Activated B cell treated with CpG ODN at 0.5 μM for 24 hours (primary cell): ENCODE results near the gene FOLR2. TPM values are rescaled to one million over a fixed set of nuclear protein-coding genes. Genes with fewer than 3 reads are reported as not detected.

Experiments
- ATAC-seq: fragments of 200-7000 bp; cut with Tn5 transposase; one replicate; pipeline ENCODE4 v1.10.0; 2021; ENCODE audit warnings: low read depth, mild to moderate bottlenecking, moderate library complexity
- CTCF ChIA-PET: fragments of 350-600 bp; sonication (Branson Sonifier 250); formaldehyde crosslinking; loops from one replicate; lab custom pipeline; 2021; ENCODE audit warnings: antibody characterized with exemption; lab: Charles Lee
- POLR2A ChIA-PET: fragments of 350-600 bp; sonication (Branson Sonifier 250); formaldehyde crosslinking; loops from one replicate; lab custom pipeline; 2021; ENCODE audit warnings: antibody characterized with exemption; lab: Charles Lee
- DNase-seq: peaks from one replicate; pipeline ENCODE4 v3.0.0; 2022
- H3K27ac Mint-ChIP-seq: one replicate; pipeline ENCODE4 v1.8.0; 2020; ENCODE audit warnings: mixed read lengths
- H3K27me3 Mint-ChIP-seq: one replicate; pipeline ENCODE4 v1.8.0; 2021; ENCODE audit warnings: mixed read lengths
- H3K36me3 Mint-ChIP-seq: one replicate; pipeline ENCODE4 v1.8.0; 2021; ENCODE audit warnings: low read depth, mixed read lengths
- H3K4me1 Mint-ChIP-seq: one replicate; pipeline ENCODE4 v1.8.0; 2021; ENCODE audit warnings: mixed read lengths
- H3K4me3 Mint-ChIP-seq: one replicate; pipeline ENCODE4 v1.8.0; 2020; ENCODE audit warnings: mild to moderate bottlenecking, mixed read lengths
- H3K9me3 Mint-ChIP-seq: one replicate; pipeline ENCODE4 v1.8.0; 2020; ENCODE audit warnings: mixed read lengths
- intact Hi-C: fragments of 100-400 bp; cut with micrococcal nuclease; formaldehyde crosslinking; loops from one replicate; pipeline ENCODE4 v1.15.1; 2024
- total RNA-seq: library from RNA; stranded (reverse); gene quantifications from 2 replicates; pipeline ENCODE4 v1.2.3, GENCODE V29; 2022
- TF ChIP-seq, protein P1 (sequence below): fragments of 200-600 bp; IDR thresholded peaks from one replicate; pipeline ENCODE4 v1.8.0; 2022; ENCODE audit warnings: antibody characterized with exemption, mild to moderate bottlenecking

FOLR2 gene
- total RNA-seq, 1 donor from 2014 or later, result 0.67 TPM

DNA sequence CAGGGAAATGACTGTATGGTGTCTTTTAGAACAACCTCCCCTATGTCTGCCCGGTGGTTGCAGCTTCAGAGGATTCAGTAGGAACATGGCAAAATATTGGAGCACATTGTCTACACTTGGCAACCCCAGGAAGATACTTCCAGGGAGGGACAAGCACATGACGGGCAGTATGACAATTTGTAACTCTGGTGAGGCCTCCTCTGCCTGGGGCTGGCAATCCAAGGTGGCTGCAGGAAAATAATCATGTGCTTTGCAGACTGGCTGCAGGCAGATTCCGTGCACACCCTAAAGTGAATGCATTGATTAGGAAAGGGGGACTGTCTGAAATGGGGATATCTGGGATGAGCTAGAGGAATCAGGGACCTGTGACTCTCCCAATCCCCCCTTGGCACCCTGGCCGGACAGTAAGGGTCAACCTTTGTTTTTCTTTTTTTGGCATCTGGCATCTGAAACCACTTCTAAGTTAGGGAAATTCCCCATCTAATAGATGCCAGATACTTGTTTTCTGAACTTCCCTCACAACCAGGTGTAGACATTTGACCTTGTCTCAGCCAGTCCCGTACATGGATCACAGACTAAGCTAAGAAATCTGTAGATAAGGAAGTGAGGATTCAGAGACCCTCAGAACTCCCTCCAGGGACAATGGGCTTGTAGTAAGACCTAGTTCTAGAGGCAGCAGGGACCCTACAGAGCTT is 37.9 kb downstream of the FOLR2 start:
- no peaks in the 10 kb centered on the region for H3K9me3 Mint-ChIP-seq
- CTCF ChIA-PET, result no interaction called here
- intact Hi-C loops, result no loop called here
- peaks cover 18% of the 10 kb centered on the region for H3K27me3 Mint-ChIP-seq
- H3K4me3 Mint-ChIP-seq, result no peak overlapping the region
- no peak for DNase-seq
- ATAC-seq, result no peak
- no peaks in the 10 kb centered on the region for H3K4me1 Mint-ChIP-seq
- TF ChIP-seq, protein P1, sequence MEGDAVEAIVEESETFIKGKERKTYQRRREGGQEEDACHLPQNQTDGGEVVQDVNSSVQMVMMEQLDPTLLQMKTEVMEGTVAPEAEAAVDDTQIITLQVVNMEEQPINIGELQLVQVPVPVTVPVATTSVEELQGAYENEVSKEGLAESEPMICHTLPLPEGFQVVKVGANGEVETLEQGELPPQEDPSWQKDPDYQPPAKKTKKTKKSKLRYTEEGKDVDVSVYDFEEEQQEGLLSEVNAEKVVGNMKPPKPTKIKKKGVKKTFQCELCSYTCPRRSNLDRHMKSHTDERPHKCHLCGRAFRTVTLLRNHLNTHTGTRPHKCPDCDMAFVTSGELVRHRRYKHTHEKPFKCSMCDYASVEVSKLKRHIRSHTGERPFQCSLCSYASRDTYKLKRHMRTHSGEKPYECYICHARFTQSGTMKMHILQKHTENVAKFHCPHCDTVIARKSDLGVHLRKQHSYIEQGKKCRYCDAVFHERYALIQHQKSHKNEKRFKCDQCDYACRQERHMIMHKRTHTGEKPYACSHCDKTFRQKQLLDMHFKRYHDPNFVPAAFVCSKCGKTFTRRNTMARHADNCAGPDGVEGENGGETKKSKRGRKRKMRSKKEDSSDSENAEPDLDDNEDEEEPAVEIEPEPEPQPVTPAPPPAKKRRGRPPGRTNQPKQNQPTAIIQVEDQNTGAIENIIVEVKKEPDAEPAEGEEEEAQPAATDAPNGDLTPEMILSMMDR, result no peak
- no peak overlapping the region for H3K27ac Mint-ChIP-seq
- H3K36me3 Mint-ChIP-seq, result no peaks in the 10 kb centered on the region
- POLR2A ChIA-PET, result no interaction called here

- ChIA-PET CTCF (no interaction called here), POLR2A (no interaction called here)
- intact Hi-C loops, result no loop called here
Observed at GRCh38 chr11:72257570-72257969, 41.0 kb downstream of the FOLR2 start.

GRCh38 chr11:72259490-72259889 is 42.9 kb downstream of the FOLR2 start:
- H3K4me1 Mint-ChIP-seq, result no peaks in the 10 kb centered on the region

More at GRCh38 chr11:72257570-72257969, 41.0 kb downstream of the FOLR2 start:
- DNase-seq, result no peak
- no peak for ATAC-seq
- Mint-ChIP-seq H3K9me3 (no peaks in the 10 kb centered on the region), H3K4me3 (no peak overlapping the region), H3K4me1 (no peaks in the 10 kb centered on the region), H3K27ac (no peak overlapping the region), H3K27me3 (peaks cover 18% of the 10 kb centered on the region), H3K36me3 (no peaks in the 10 kb centered on the region)
- TF ChIP-seq, protein P1, result no peak

GRCh38 chr11:72260574-72260973 is 44.0 kb downstream of the FOLR2 start:
- H3K36me3 Mint-ChIP-seq, result no peaks in the 10 kb centered on the region

More at GRCh38 chr11:72259490-72259889, 42.9 kb downstream of the FOLR2 start:
- DNase-seq (no peak), ATAC-seq (no peak)
- intact Hi-C loops, result no loop called here
- no peak overlapping the region for H3K4me3 Mint-ChIP-seq
- no peaks in the 10 kb centered on the region for H3K36me3 Mint-ChIP-seq
- ChIA-PET POLR2A (no interaction called here), CTCF (no interaction called here)
- H3K27me3 Mint-ChIP-seq, result peaks cover 14% of the 10 kb centered on the region
- no peaks in the 10 kb centered on the region for H3K9me3 Mint-ChIP-seq
- TF ChIP-seq, protein P1, result no peak
- no peak overlapping the region for H3K27ac Mint-ChIP-seq

DNA sequence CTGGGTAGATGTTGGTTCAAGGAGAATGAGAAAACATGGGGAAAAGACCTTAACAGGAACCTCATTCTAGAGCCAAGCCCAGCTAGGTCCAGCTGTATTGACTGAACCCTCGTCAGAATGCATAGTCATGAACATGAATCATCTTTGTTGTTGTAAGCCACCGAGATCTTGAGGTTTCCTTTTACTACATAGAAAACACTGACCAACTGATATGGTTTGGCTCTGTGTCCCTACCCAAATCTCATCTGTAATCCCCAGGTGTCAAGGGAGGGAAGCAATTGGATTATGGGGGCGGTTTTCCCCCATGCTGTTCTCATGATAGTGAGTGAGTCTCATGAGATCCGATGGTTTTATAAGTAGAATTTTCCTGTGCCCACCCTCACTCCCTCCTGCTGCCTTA is 46.8 kb downstream of the FOLR2 start:
- peaks cover 19% of the 10 kb centered on the region for H3K27me3 Mint-ChIP-seq

More at GRCh38 chr11:72260574-72260973, 44.0 kb downstream of the FOLR2 start:
- intact Hi-C loops, result no loop called here
- TF ChIP-seq, protein P1, result no peak
- ATAC-seq (no peak), DNase-seq (no peak)
- H3K4me1 Mint-ChIP-seq, result no peaks in the 10 kb centered on the region
- H3K9me3 Mint-ChIP-seq, result no peaks in the 10 kb centered on the region
- ChIA-PET CTCF (no interaction called here), POLR2A (no interaction called here)
- no peak overlapping the region for H3K4me3 Mint-ChIP-seq
- H3K27me3 Mint-ChIP-seq, result peaks cover 14% of the 10 kb centered on the region
- H3K27ac Mint-ChIP-seq, result no peak overlapping the region

More for the DNA sequence above, 46.8 kb downstream of the FOLR2 start:
- ChIA-PET CTCF (no interaction called here), POLR2A (interaction anchor here (0.5 kb wide), 1 partner anchor 79 kb away, joined by 3 read pairs; no protein-coding TSS in a partner anchor)
- no peak for DNase-seq
- Mint-ChIP-seq H3K9me3 (no peaks in the 10 kb centered on the region), H3K27ac (no peak overlapping the region), H3K36me3 (no peaks in the 10 kb centered on the region), H3K4me1 (no peaks in the 10 kb centered on the region), H3K4me3 (no peak overlapping the region)
- TF ChIP-seq, protein P1, result no peak
- intact Hi-C loops, result no loop called here
- ATAC-seq, result no peak
